ENCODE measurements around the gene KCNK6. TPM values are rescaled to one million over a fixed set of nuclear protein-coding genes. Genes with fewer than 3 reads are reported as not detected.

The KCNK6 gene
- total RNA-seq (2014; rRNA removed; shearing (Covaris generic)), result 1.9 and 3.3 TPM in 2 replicates

- Histone ChIP-seq H3K27me3 (ENCODE audit: control insufficient read depth, insufficient read depth, low read length) (peaks cover 39% of the 10 kb centered on the region), H3K4me3 (ENCODE audit: insufficient read depth, low read depth, low read length) (peak within 1 kb of the TSS; percentile 66), H3K36me3 (replicated peaks; ENCODE audit: control insufficient read depth, insufficient read depth, low read length) (no peaks in the 10 kb centered on the region)
- DNase-seq, result peak; percentile 87
These were observed at the start of gene KCNK6 for GRCh38 chr19:38319421-38320258. TSS of gene KCNK6 (plus strand) at chr19:38319845. CDS start at chr19:38319951, 106 bp downstream.

DNA sequence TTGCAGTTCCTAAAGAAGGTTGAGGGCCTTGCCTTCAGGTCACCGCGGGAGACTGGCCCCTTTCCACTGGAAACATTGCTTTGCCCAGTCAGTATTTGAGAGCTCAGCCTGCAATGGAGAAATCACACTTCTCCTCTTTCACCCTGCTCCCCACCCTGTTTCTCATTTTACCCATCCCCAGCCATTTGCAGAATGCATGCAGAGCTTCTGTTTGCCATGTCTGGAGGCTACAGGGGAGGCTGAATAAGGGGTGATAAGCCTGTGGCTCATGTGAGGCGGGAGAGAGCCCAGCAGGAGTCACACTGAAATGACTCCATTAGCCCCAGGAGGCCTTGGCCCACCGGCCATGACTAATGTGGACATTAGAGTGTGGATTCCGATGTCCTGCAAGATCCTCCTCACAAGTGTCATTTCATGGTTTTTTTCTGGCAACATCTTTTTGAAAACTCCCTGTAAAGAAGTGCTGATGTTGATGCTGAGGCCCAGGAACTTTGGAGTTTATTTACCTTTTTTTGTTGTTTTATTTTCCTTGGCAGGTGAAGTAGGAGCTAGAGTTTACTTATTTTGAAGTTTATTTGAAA is 49.0 kb upstream of the KCNK6 start:
- Histone ChIP-seq H3K36me3 (replicated peaks; ENCODE audit: control insufficient read depth, insufficient read depth, low read length) (peaks cover 3% of the 10 kb centered on the region), H3K27me3 (ENCODE audit: control insufficient read depth, insufficient read depth, low read length) (no peaks in the 10 kb centered on the region), H3K4me3 (ENCODE audit: insufficient read depth, low read depth, low read length) (no peak overlapping the region)
- DNase-seq, result no peak

- peaks cover 3% of the 10 kb centered on the region; the same call in 1 of the 2 replicates for H3K36me3 ChIP-seq (replicated peaks; ENCODE audit: control insufficient read depth, insufficient read depth, low read length)
- H3K27me3 ChIP-seq (ENCODE audit: control insufficient read depth, insufficient read depth, low read length), result no peaks in the 10 kb centered on the region
- no peak for DNase-seq
- H3K4me3 ChIP-seq (ENCODE audit: insufficient read depth, low read depth, low read length), result no peak overlapping the region
These were observed 46.1 kb upstream of the KCNK6 start for GRCh38 chr19:38273499-38273898.

- Histone ChIP-seq H3K4me3 (ENCODE audit: insufficient read depth, low read depth, low read length) (no peak overlapping the region), H3K27me3 (ENCODE audit: control insufficient read depth, insufficient read depth, low read length) (no peaks in the 10 kb centered on the region)
- DNase-seq, result no peak
These were observed 44.9 kb upstream of the KCNK6 start for GRCh38 chr19:38274739-38275138.

GRCh38 chr19:38276942-38277517 is 42.6 kb upstream of the KCNK6 start:
- H3K27me3 ChIP-seq (ENCODE audit: control insufficient read depth, insufficient read depth, low read length), result no peaks in the 10 kb centered on the region
- H3K36me3 ChIP-seq (replicated peaks; ENCODE audit: control insufficient read depth, insufficient read depth, low read length), result peaks cover 7% of the 10 kb centered on the region
- DNase-seq, result no peak
- H3K4me3 ChIP-seq (ENCODE audit: insufficient read depth, low read depth, low read length), result no peak overlapping the region

More at GRCh38 chr19:38274739-38275138, 44.9 kb upstream of the KCNK6 start:
- peaks cover 3% of the 10 kb centered on the region; the same call in 1 of the 2 replicates for H3K36me3 ChIP-seq (replicated peaks; ENCODE audit: control insufficient read depth, insufficient read depth, low read length)

- no peak for DNase-seq
- Histone ChIP-seq H3K4me3 (ENCODE audit: insufficient read depth, low read depth, low read length) (no peak overlapping the region), H3K36me3 (replicated peaks; ENCODE audit: control insufficient read depth, insufficient read depth, low read length) (peaks cover 7% of the 10 kb centered on the region), H3K27me3 (ENCODE audit: control insufficient read depth, insufficient read depth, low read length) (no peaks in the 10 kb centered on the region)
These were observed 42.1 kb upstream of the KCNK6 start for GRCh38 chr19:38277549-38277948.

DNA sequence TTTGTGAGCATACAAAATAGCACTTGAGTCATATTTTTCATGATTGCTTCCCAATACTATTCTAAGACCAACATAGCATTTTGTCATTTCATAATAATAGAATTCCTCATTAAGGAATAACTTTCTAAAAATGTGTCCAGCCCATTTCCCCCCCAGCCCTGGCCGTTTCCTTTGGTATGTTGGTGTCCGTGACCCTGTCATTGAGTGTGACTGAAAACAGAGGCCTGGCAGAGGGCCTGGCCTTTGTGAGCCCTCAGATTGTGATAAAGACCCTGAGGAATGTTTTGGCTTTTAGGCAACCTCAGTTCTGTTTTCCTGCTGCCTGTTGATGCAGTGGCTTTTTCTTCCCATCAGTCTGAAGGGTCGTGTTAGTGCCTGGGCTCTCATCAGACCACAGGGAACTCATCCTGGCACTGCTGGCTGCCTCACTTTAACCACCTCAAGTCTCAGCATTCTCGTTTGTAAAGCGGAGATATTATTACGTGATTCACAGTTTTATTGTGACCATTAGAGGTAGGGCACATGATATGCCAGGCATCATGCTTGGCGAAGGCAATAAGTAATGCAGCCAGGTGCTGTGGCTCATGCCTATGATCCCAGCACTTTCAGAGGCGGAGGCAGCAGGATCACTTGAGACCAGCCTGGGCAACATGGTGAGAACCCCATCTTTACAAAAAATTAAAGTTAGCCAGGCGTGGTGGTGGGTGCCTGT is 41.5 kb upstream of the KCNK6 start:
- no peak for DNase-seq
- Histone ChIP-seq H3K27me3 (ENCODE audit: control insufficient read depth, insufficient read depth, low read length) (no peaks in the 10 kb centered on the region), H3K4me3 (ENCODE audit: insufficient read depth, low read depth, low read length) (no peak overlapping the region), H3K36me3 (replicated peaks; ENCODE audit: control insufficient read depth, insufficient read depth, low read length) (peaks cover 7% of the 10 kb centered on the region)

DNA sequence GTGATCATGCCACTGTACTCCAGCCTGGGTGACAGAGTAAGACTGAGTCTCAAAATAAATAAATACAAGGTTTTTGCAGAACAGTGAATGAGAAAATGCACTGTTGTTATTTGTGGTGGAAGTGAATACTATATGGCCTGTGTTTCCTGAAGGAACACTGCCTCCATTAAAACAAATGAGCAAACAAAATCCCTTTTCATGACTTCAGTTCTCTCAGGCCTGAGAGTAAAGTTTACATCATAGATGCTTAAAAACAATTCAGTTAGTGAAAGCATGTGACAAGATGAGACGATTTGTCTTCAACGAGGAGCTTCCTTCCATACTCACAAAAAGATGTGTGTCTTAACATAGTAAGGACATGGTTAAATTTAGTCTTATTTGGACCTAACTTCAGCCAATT is 40.9 kb upstream of the KCNK6 start:
- no peaks in the 10 kb centered on the region for H3K27me3 ChIP-seq (ENCODE audit: control insufficient read depth, insufficient read depth, low read length)
- no peak overlapping the region for H3K4me3 ChIP-seq (ENCODE audit: insufficient read depth, low read depth, low read length)
- H3K36me3 ChIP-seq (replicated peaks; ENCODE audit: control insufficient read depth, insufficient read depth, low read length), result peaks cover 7% of the 10 kb centered on the region
- DNase-seq, result no peak

DNA sequence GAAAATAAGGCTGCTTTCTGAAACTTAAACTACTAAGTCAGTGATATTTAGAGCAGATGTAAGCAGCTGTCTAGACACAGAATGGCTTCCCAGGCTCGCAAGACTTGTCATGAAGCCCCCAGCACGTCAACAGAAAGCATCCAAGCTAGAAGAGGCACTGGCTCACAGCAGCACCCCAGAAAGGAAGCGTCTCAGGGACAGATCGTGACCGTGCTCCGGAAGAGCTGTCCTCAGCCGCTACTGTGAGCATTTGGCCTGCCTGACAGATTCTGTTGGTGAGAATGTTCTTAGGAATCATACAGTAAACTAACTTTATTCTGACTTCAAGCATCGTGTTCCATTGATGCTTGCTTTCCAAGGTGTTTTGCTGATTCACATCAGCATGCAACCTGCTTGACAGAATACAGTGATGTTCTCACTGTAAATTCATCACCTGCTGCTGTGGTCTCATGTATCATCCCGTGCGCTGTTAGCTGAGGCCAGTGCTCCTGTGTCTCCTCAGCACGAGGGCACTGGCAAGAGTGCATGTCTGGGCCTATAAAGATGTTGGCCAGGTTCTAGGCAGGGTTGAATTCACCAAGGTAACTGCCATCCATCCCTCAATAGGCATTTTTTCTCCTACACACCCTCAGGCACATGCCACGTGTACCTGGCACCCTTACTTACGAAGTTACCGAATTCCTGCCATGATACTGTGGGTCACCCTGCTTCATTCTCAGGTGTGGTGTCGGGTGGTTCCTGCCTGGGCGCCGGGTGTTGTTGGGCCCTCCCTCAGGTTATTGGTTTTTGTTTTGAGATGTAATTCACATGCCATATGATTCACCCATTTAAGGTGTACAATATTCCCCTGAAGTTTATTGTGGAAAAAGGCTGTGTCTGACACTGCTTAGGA is 39.4 kb upstream of the KCNK6 start:
- Histone ChIP-seq H3K4me3 (ENCODE audit: insufficient read depth, low read depth, low read length) (no peak overlapping the region), H3K36me3 (replicated peaks; ENCODE audit: control insufficient read depth, insufficient read depth, low read length) (peaks cover 8% of the 10 kb centered on the region), H3K27me3 (ENCODE audit: control insufficient read depth, insufficient read depth, low read length) (no peaks in the 10 kb centered on the region)
- DNase-seq, result no peak

DNA sequence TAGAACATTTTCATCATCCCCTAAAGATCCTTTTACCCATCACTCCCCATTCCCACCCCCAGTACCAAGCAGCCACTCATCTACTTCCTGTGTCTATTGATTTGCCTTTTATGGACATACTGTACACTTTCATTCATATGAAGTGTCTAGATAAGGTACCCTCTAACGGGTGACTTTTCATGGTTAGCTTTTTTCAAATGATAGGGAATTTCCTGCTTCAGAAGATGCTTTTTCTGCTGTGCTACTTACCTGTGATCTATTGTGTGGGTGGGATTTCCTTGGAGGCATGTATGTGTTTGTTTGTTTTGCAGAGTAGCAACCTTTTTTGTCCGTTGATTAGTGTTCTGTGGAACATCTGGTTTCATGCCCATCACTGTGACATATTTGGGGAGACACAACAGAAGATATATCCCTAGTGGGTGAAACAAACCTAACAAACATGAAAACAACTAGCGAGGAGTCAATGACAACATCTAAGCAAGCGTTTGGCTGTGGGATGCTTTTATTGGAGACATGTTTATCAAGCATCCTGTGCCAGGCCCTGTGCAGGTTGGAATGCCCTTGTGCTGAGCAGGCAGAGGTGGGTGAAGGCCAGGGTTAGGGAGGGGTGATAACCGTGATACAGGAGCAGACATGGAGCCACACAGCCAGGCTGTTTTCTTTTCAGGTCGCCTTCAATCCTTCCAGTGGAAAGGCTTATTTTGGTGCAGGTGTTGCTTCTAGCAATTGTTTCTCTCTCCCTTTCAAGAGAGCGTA is 37.7 kb upstream of the KCNK6 start:
- peaks cover 13% of the 10 kb centered on the region for H3K36me3 ChIP-seq (replicated peaks; ENCODE audit: control insufficient read depth, insufficient read depth, low read length)
- no peak overlapping the region for H3K4me3 ChIP-seq (ENCODE audit: insufficient read depth, low read depth, low read length)
- no peak for DNase-seq
- H3K27me3 ChIP-seq (ENCODE audit: control insufficient read depth, insufficient read depth, low read length), result no peaks in the 10 kb centered on the region

DNA sequence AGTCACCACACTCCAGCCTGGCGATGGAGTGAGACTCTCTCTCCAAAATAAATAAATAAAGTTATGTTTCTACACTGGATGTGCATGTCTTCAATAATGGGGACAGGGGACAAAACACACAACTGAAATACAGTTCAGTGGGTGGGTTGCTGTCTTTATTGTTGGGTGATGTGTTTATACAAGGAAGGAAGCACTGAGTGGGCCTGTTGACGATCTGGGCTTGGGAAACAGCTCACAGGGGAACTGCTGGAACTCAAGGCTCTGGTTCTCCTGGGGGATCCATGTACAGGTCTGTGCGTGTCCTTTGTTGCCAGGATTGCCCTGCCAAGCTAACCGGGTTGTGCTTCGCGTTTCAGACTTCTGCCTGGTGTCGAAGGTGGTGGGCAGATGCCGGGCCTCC is 36.4 kb upstream of the KCNK6 start:
- no peak overlapping the region for H3K4me3 ChIP-seq (ENCODE audit: insufficient read depth, low read depth, low read length)
- H3K27me3 ChIP-seq (ENCODE audit: control insufficient read depth, insufficient read depth, low read length), result no peaks in the 10 kb centered on the region
- no peak for DNase-seq
- H3K36me3 ChIP-seq (replicated peaks; ENCODE audit: control insufficient read depth, insufficient read depth, low read length), result peaks cover 17% of the 10 kb centered on the region

GRCh38 chr19:38284422-38284821 is 35.2 kb upstream of the KCNK6 start:
- peaks cover 18% of the 10 kb centered on the region for H3K36me3 ChIP-seq (replicated peaks; ENCODE audit: control insufficient read depth, insufficient read depth, low read length)
- DNase-seq, result no peak
- H3K27me3 ChIP-seq (ENCODE audit: control insufficient read depth, insufficient read depth, low read length), result no peaks in the 10 kb centered on the region
- H3K4me3 ChIP-seq (ENCODE audit: insufficient read depth, low read depth, low read length), result no peak overlapping the region

DNA sequence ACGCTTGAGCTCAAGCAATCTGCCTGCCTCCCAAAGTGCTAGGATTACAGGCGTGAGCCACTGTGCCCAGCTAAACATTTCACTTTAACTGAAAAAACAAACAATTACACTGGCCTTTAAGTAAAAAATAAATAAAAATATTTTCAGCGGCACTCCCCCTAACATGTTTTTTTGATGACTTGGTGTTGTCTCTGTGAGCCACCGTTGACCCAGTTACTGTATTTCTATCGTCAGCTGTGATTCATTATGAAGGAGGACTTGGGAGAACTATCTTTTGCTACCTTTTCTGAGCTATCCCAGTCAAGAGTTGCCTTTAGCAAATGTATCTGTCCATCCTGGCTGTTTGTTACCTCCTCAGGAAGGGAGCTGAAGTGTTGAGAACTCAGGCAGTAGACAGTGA is 34.1 kb upstream of the KCNK6 start:
- H3K27me3 ChIP-seq (ENCODE audit: control insufficient read depth, insufficient read depth, low read length), result no peaks in the 10 kb centered on the region
- no peak overlapping the region for H3K4me3 ChIP-seq (ENCODE audit: insufficient read depth, low read depth, low read length)
- DNase-seq, result no peak
- H3K36me3 ChIP-seq (replicated peaks; ENCODE audit: control insufficient read depth, insufficient read depth, low read length), result peaks cover 21% of the 10 kb centered on the region
